Uterus (tissue), 4 donors: ENCODE measurements around the gene XAF1. TPM values are rescaled to one million over a fixed set of nuclear protein-coding genes. Genes with fewer than 3 reads are reported as not detected.

Source experiments
- DNase-seq, 2 donors: peaks; one replicate each; pipeline ENCODE4 v3.0.0-alpha.2; 2019 to 2020
- H3K27ac ChIP-seq, 2 donors: fragments of 200-600 bp; sonication (generic); 1 replicate in 1 of 2; 2 replicates in 1 of 2; pipeline ENCODE4 v1.5.1; 2016 to 2018
- H3K27me3 ChIP-seq, 2 donors: fragments of 200-600 bp; sonication (generic); one replicate each; pipeline ENCODE4 v1.5.1; 2018 to 2019; ENCODE audit warnings: control low read depth in 1 of 2
- H3K36me3 ChIP-seq, 2 donors: fragments of 200-600 bp; sonication (generic); one replicate each; pipeline ENCODE4 v1.5.1; 2019; ENCODE audit warnings: control low read depth in 1 of 2
- H3K4me1 ChIP-seq, 2 donors: fragments of 200-600 bp; sonication (generic); one replicate each; pipeline ENCODE4 v1.5.1; 2018 to 2019; ENCODE audit warnings: control low read depth in 1 of 2
- H3K4me3 ChIP-seq, 2 donors: fragments of 200-600 bp; sonication (generic); 1 replicate in 1 of 2; 2 replicates in 1 of 2; pipeline ENCODE4 v1.5.1; 2018 to 2019; ENCODE audit warnings: mild to moderate bottlenecking in 1 of 2
- H3K9me3 ChIP-seq, 2 donors: fragments of 200-600 bp; sonication (generic); one replicate each; pipeline ENCODE4 v1.5.1; 2019; ENCODE audit warnings: control low read depth in 1 of 2
- CTCF ChIP-seq, 4 experiments: fragments of 200-600 bp in 2 of 4; fragments of 450-650 bp in 2 of 4; sonication (generic) in 2 of 4; IDR thresholded peaks; one replicate each; pipeline ENCODE4 v1.5.1; 2016 to 2019; ENCODE audit warnings: antibody characterized with exemption in 4 of 4, mild to moderate bottlenecking in 2 of 4, moderate library complexity in 1 of 4
- POLR2A ChIP-seq, 2 donors: fragments of 450-650 bp; IDR thresholded peaks; one replicate each; pipeline ENCODE4 v1.6.1; 2016; ENCODE audit warnings: antibody characterized with exemption in 2 of 2, mild to moderate bottlenecking in 1 of 2, moderate library complexity in 1 of 2
- intact Hi-C: fragments of 100-400 bp; cut with DNase I; formaldehyde crosslinking; loops from one replicate; pipeline ENCODE4 v1.15.1; 2023; ENCODE audit warnings: low total_unique reads
- total RNA-seq, 4 donors: library from RNA; depleted of rRNA in 3 of 4; stranded (reverse); fragments of >200 nt in 3 of 4; gene quantifications; one replicate each; pipeline versions ENCODE4 v1.1.0 to v1.2.4, GENCODE V29; 2014 to 2023
- donor health status: DM: yes; HTN: yes; CAD: no.

XAF1 gene
- total RNA-seq, 4 donors from 2014 or later: 16.5 to 139 (median 63.9) TPM

GRCh38 chr17:6711081-6711674 is 44.7 kb upstream of the XAF1 start:
- DNase-seq: no peak
- no peak overlapping the region for H3K27ac ChIP-seq
- peaks cover 0 to 9% of the 10 kb centered on the region in 2 donors for H3K27me3 ChIP-seq
- no peaks in the 10 kb centered on the region for H3K36me3 ChIP-seq
- TF ChIP-seq POLR2A (IDR thresholded peaks at IDR 0.05) (no peak), CTCF (IDR thresholded peaks at IDR 0.05) (no peak)
- no peaks in the 10 kb centered on the region for H3K4me1 ChIP-seq
- H3K9me3 ChIP-seq: peaks cover 0 to 3% of the 10 kb centered on the region in 2 donors
- no peak overlapping the region for H3K4me3 ChIP-seq
- intact Hi-C loops: no loop called here

GRCh38 chr17:6711681-6712057 is 44.2 kb upstream of the XAF1 start:
- H3K27me3 ChIP-seq: peaks cover 0 to 9% of the 10 kb centered on the region in 2 donors
- H3K4me1 ChIP-seq: no peaks in the 10 kb centered on the region
- intact Hi-C loops: no loop called here
- no peak overlapping the region for H3K4me3 ChIP-seq
- TF ChIP-seq CTCF (IDR thresholded peaks at IDR 0.05) (no peak), POLR2A (IDR thresholded peaks at IDR 0.05) (no peak)
- peaks cover 0 to 3% of the 10 kb centered on the region in 2 donors for H3K9me3 ChIP-seq
- no peak overlapping the region for H3K27ac ChIP-seq
- H3K36me3 ChIP-seq: no peaks in the 10 kb centered on the region
- no peak for DNase-seq

GRCh38 chr17:6712058-6712853 is 43.6 kb upstream of the XAF1 start:
- H3K4me3 ChIP-seq: no peak overlapping the region
- H3K4me1 ChIP-seq: no peaks in the 10 kb centered on the region
- H3K9me3 ChIP-seq: peaks cover 0 to 6% of the 10 kb centered on the region in 2 donors
- no peak for DNase-seq
- no peak overlapping the region for H3K27ac ChIP-seq
- no peak for TF ChIP-seq POLR2A (IDR thresholded peaks at IDR 0.05)
- no peaks in the 10 kb centered on the region for H3K36me3 ChIP-seq
- H3K27me3 ChIP-seq: peaks cover 0 to 9% of the 10 kb centered on the region in 2 donors
- intact Hi-C loops: no loop called here

- peaks cover 0 to 6% of the 10 kb centered on the region in 2 donors for H3K9me3 ChIP-seq
- H3K27me3 ChIP-seq: peaks cover 0 to 9% of the 10 kb centered on the region in 2 donors
- intact Hi-C loops: no loop called here
- DNase-seq: no peak
- TF ChIP-seq CTCF (IDR thresholded peaks at IDR 0.05): no peak
- no peak for TF ChIP-seq POLR2A (IDR thresholded peaks at IDR 0.05)
- no peaks in the 10 kb centered on the region for H3K36me3 ChIP-seq
- peak overlapping the region in 1 of 2 donors; percentile 14 for H3K4me3 ChIP-seq
- H3K4me1 ChIP-seq: no peaks in the 10 kb centered on the region
- no peak overlapping the region for H3K27ac ChIP-seq
Measured at GRCh38 chr17:6712854-6713129, 43.1 kb upstream of the XAF1 start.

- intact Hi-C loops: no loop called here
- Histone ChIP-seq H3K9me3 (peaks cover 0 to 6% of the 10 kb centered on the region in 2 donors), H3K4me3 (peak within 1 kb of the TSS in 1 of 2 donors; percentile 14), H3K27ac (no peak within 1 kb of the TSS), H3K27me3 (peaks cover 0 to 9% of the 10 kb centered on the region in 2 donors), H3K4me1 (no peaks in the 10 kb centered on the region), H3K36me3 (no peaks in the 10 kb centered on the region)
- TF ChIP-seq CTCF (IDR thresholded peaks at IDR 0.05): peak in 3 of 4 experiments; percentile 6 to 29 (median 26)
- TF ChIP-seq POLR2A (IDR thresholded peaks at IDR 0.05): no peak
- no peak for DNase-seq
Measured at GRCh38 chr17:6713130-6713917, 42.5 kb upstream of the XAF1 start, which contains the start of gene SLC13A5. Gene SLC13A5 (minus strand): TSS chr17:6713369. CDS start chr17:6713333, 36 bp downstream.
